G401 (cell line): ENCODE results near the gene MTAP. TPM values are rescaled to one million over a fixed set of nuclear protein-coding genes. Genes with fewer than 3 reads are reported as not detected.
A peak's percentile ranks its signal among the peaks of the same experiment; 100 is the strongest.

Experiments used
- DNase-seq: peaks from one replicate; pipeline ENCODE4 v3.0.0-alpha.2; 2015; ENCODE audit warnings: low spot score
- in situ Hi-C: cut with HindIII; loops from 2 replicates; pipeline ENCODE4 v1.10.0; 2016; ENCODE audit warnings: low sequenced_read_pairs, mixed read lengths
- total RNA-seq: library from RNA; depleted of rRNA; stranded (reverse); fragments of >200 nt; shearing (Covaris generic); gene quantifications from 2 replicates; pipeline ENCODE4 v1.2.3, GENCODE V29; 2014; rRNA removed

MTAP gene
- total RNA-seq: 15.1 and 17.4 TPM in 2 replicates

GRCh38 chr9:21802418-21803000, at the start of gene MTAP:
MTAP (plus strand) TSS chr9:21802636; CDS start chr9:21802749, 113 bp downstream.
- DNase-seq: peak; percentile 86
- in situ Hi-C loops: no loop called here

- no peak for DNase-seq
- in situ Hi-C loops: no loop called here
Observed at GRCh38 chr9:21753523-21753922, 48.9 kb upstream of the MTAP start.

GRCh38 chr9:21754741-21755140, 47.7 kb upstream of the MTAP start:
- in situ Hi-C loops: no loop called here

GRCh38 chr9:21758540-21758939, 43.9 kb upstream of the MTAP start:
- DNase-seq: no peak
- in situ Hi-C loops: no loop called here

More at GRCh38 chr9:21754741-21755140, 47.7 kb upstream of the MTAP start:
- DNase-seq: no peak

- DNase-seq: no peak
- in situ Hi-C loops: no loop called here
Observed at GRCh38 chr9:21761309-21761901, 41.0 kb upstream of the MTAP start.

- no peak for DNase-seq
- in situ Hi-C loops: no loop called here
Observed at GRCh38 chr9:21762064-21762463, 40.4 kb upstream of the MTAP start.

- in situ Hi-C loops: no loop called here
- no peak for DNase-seq
Observed at GRCh38 chr9:21764846-21765245, 37.6 kb upstream of the MTAP start.

- DNase-seq: no peak
- in situ Hi-C loops: no loop called here
Observed at GRCh38 chr9:21766096-21766495, 36.3 kb upstream of the MTAP start.

- in situ Hi-C loops: no loop called here
- no peak for DNase-seq
Observed at GRCh38 chr9:21770871-21771560, 31.4 kb upstream of the MTAP start.

- DNase-seq: no peak
- in situ Hi-C loops: no loop called here
Observed at GRCh38 chr9:21777701-21778100, 24.7 kb upstream of the MTAP start.

- no peak for DNase-seq
- in situ Hi-C loops: no loop called here
Observed at GRCh38 chr9:21778304-21778703, 24.1 kb upstream of the MTAP start.

- DNase-seq: no peak
- in situ Hi-C loops: no loop called here
Observed at GRCh38 chr9:21779397-21779796, 23.0 kb upstream of the MTAP start.

GRCh38 chr9:21781656-21782055, 20.8 kb upstream of the MTAP start:
- DNase-seq: no peak
- in situ Hi-C loops: no loop called here

- no peak for DNase-seq
- in situ Hi-C loops: no loop called here
Observed at GRCh38 chr9:21782205-21782604, 20.2 kb upstream of the MTAP start.

GRCh38 chr9:21788752-21789151, 13.7 kb upstream of the MTAP start:
- in situ Hi-C loops: no loop called here
- no peak for DNase-seq

GRCh38 chr9:21789541-21790037, 12.8 kb upstream of the MTAP start:
- peak; percentile 86 for DNase-seq
- in situ Hi-C loops: no loop called here

GRCh38 chr9:21795483-21795882, 7.0 kb upstream of the MTAP start:
- no peak for DNase-seq
- in situ Hi-C loops: no loop called here

- in situ Hi-C loops: no loop called here
- DNase-seq: no peak
Observed at GRCh38 chr9:21796768-21797167, 5.7 kb upstream of the MTAP start.

- in situ Hi-C loops: no loop called here
Observed at GRCh38 chr9:21800931-21801682, 1.3 kb upstream of the MTAP start.

More at GRCh38 chr9:21800931-21801682, 1.3 kb upstream of the MTAP start:
- no peak for DNase-seq
